OCI-LY1 (cell line): Measurements from ENCODE around the gene RBM24.

Source experiments
- H2AFZ ChIP-seq: fragments of 200-600 bp; sonication (generic), shearing (Covaris generic); 2 replicates; pipeline ENCODE4 v1.6.0; 2014; ENCODE audit warnings: antibody characterized with exemption, mild to moderate bottlenecking, low read length
- H3F3A ChIP-seq: fragments of 200-600 bp; sonication (generic), shearing (Covaris generic); 2 replicates; pipeline ENCODE4 v1.6.0; 2014; ENCODE audit warnings: mild to moderate bottlenecking, antibody characterized with exemption, low read length, moderate library complexity; ENCODE audit not compliant: insufficient read depth
- H3K27ac ChIP-seq: fragments of 200-600 bp; sonication (generic); 2 replicates; pipeline ENCODE4 v1.5.1; 2014; ENCODE audit warnings: low read length, mixed run types, mild to moderate bottlenecking, low read depth; ENCODE audit not compliant: poor library complexity, severe bottlenecking
- H3K27me3 ChIP-seq: fragments of 200-600 bp; sonication (generic); 2 replicates; pipeline ENCODE4 v1.6.0; 2014; ENCODE audit warnings: antibody characterized with exemption, mild to moderate bottlenecking, low read length, moderate library complexity; ENCODE audit not compliant: insufficient read depth
- H3K36me3 ChIP-seq: fragments of 200-600 bp; sonication (generic); 2 replicates; pipeline ENCODE4 v1.6.1; 2014; ENCODE audit warnings: mild to moderate bottlenecking, antibody characterized with exemption, low read length, moderate library complexity, mixed read lengths; ENCODE audit not compliant: insufficient read depth
- H3K4me1 ChIP-seq: fragments of 200-600 bp; sonication (generic); 2 replicates; pipeline ENCODE4 v1.5.1; 2014; ENCODE audit warnings: mild to moderate bottlenecking, low read length, moderate library complexity; ENCODE audit not compliant: insufficient read depth, severe bottlenecking
- H3K4me2 ChIP-seq: fragments of 200-600 bp; sonication (generic), shearing (Covaris generic); 2 replicates; pipeline ENCODE4 v1.6.1; 2014; ENCODE audit warnings: low read length
- H3K4me3 ChIP-seq: fragments of 200-600 bp; sonication (generic); 2 replicates; pipeline ENCODE4 v1.5.1; 2014; ENCODE audit warnings: low read length, low read depth, mild to moderate bottlenecking, mixed read lengths; ENCODE audit not compliant: poor library complexity, severe bottlenecking
- H3K79me2 ChIP-seq: fragments of 200-600 bp; shearing (Covaris generic); 2 replicates; pipeline ENCODE4 v1.6.1; 2016; ENCODE audit warnings: mixed run types, low read length, mixed read lengths; ENCODE audit not compliant: insufficient read depth
- H3K9ac ChIP-seq: fragments of 200-600 bp; sonication (generic), shearing (Covaris generic); 2 replicates; pipeline ENCODE4 v1.6.1; 2014; ENCODE audit warnings: mild to moderate bottlenecking, low read length, mixed read lengths
- H3K9me2 ChIP-seq: fragments of 200-600 bp; sonication (generic), shearing (Covaris generic); 2 replicates; pipeline ENCODE4 v1.6.1; 2014; ENCODE audit warnings: low read depth, mild to moderate bottlenecking, low read length, mixed read lengths
- H3K9me3 ChIP-seq: fragments of 200-600 bp; shearing (Covaris generic); 2 replicates; pipeline ENCODE4 v1.6.1; 2014; ENCODE audit warnings: low read length, mixed read lengths
- H4K20me1 ChIP-seq: fragments of 200-600 bp; sonication (generic), shearing (Covaris generic); 2 replicates; pipeline ENCODE4 v1.6.0; 2016; ENCODE audit warnings: mild to moderate bottlenecking, low read length; ENCODE audit not compliant: insufficient read depth
- EZH2 ChIP-seq: fragments of 200-600 bp; sonication (generic), shearing (Covaris generic); IDR thresholded peaks from 2 replicates; pipeline ENCODE4 v1.8.0; 2017; ENCODE audit warnings: borderline replicate concordance, mixed run types, mild to moderate bottlenecking, antibody characterized with exemption, low read length, moderate library complexity, mixed read lengths
- TF ChIP-seq, protein P1 (sequence below): fragments of 200-600 bp; sonication (generic), shearing (Covaris generic); IDR thresholded peaks from 2 replicates; pipeline ENCODE4 v1.5.1; 2017; ENCODE audit warnings: mild to moderate bottlenecking, antibody characterized with exemption, low read length, moderate library complexity, mixed read lengths

The RBM24 gene

DNA sequence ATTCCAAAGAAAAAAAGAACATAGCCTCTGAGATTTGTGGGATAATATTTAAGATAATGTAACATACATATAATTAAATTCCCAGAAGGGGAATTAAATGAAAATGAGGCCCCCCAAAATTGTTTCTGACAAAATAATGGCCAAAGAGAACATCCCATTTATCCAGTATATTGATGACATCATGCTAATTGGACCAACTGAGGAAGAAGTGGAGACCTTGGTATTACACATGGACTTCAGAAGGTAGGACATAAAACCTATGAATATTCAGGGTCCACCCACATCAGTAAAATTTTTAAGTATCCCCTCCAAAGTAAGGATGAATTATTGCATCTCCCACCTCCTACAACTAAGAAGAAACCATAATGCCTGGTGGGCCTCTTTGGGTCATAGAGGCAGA lies 15.6 kb upstream of the RBM24 start:
- Histone ChIP-seq H2AFZ (no peak overlapping the region), H3K27ac (no peak overlapping the region), H3K9me2 (no peaks in the 10 kb centered on the region), H3K36me3 (no peaks in the 10 kb centered on the region), H4K20me1 (no peaks in the 10 kb centered on the region), H3K79me2 (no peaks in the 10 kb centered on the region), H3K27me3 (no peaks in the 10 kb centered on the region), H3K9ac (no peak overlapping the region), H3F3A (no peaks in the 10 kb centered on the region), H3K9me3 (no peaks in the 10 kb centered on the region), H3K4me3 (no peak overlapping the region), H3K4me1 (no peaks in the 10 kb centered on the region), H3K4me2 (no peak overlapping the region)
- TF ChIP-seq EZH2, result no peak
- TF ChIP-seq, protein P1, sequence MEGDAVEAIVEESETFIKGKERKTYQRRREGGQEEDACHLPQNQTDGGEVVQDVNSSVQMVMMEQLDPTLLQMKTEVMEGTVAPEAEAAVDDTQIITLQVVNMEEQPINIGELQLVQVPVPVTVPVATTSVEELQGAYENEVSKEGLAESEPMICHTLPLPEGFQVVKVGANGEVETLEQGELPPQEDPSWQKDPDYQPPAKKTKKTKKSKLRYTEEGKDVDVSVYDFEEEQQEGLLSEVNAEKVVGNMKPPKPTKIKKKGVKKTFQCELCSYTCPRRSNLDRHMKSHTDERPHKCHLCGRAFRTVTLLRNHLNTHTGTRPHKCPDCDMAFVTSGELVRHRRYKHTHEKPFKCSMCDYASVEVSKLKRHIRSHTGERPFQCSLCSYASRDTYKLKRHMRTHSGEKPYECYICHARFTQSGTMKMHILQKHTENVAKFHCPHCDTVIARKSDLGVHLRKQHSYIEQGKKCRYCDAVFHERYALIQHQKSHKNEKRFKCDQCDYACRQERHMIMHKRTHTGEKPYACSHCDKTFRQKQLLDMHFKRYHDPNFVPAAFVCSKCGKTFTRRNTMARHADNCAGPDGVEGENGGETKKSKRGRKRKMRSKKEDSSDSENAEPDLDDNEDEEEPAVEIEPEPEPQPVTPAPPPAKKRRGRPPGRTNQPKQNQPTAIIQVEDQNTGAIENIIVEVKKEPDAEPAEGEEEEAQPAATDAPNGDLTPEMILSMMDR, result no peak

DNA sequence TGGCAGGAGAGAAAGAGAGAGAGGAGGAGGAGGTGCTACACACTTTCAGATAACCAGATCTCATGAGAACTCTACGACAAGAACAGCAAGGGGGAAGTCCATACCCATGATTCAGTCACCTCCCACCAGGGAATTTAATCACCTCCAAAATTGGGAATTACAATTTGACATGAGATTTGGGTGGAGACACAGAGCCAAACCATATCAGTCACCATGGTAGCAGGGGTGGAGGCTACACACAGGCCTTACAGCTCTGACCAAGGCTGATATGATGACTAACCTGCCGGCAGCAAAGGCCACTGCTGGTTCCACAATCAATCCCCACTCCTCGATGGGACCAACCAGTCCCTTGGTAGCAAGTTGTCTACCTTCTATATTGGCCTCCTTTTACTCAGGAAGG lies 13.6 kb upstream of the RBM24 start:
- Histone ChIP-seq H3K4me2 (no peak overlapping the region), H3K9ac (no peak overlapping the region), H2AFZ (no peak overlapping the region), H3K27me3 (no peaks in the 10 kb centered on the region), H3K4me3 (no peak overlapping the region), H3K9me3 (no peaks in the 10 kb centered on the region), H4K20me1 (no peaks in the 10 kb centered on the region), H3K4me1 (no peaks in the 10 kb centered on the region), H3K36me3 (no peaks in the 10 kb centered on the region), H3K9me2 (no peaks in the 10 kb centered on the region), H3K79me2 (no peaks in the 10 kb centered on the region), H3F3A (no peaks in the 10 kb centered on the region), H3K27ac (no peak overlapping the region)
- TF ChIP-seq, protein P1, result no peak
- no peak for TF ChIP-seq EZH2

DNA sequence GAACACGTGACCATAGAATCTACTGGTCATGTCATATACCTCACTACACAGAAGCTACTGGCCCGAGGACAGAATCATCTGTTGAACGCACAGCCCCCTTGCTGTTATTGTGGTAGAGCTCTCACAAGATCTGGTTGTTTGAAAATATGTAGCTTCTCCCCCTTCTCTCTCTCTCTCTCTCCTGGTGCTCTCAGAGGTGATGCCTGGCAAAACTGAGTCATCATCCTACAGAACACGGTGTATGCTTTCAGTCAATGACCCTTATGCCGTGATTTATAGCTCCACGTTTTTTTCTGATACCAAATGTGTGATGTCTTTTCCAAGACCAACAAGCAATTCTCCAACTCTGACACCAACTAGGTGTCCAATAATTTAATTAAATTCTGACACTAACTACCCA lies 13.0 kb upstream of the RBM24 start:
- TF ChIP-seq EZH2, result no peak
- TF ChIP-seq, protein P1, result no peak
- Histone ChIP-seq H3K9me3 (no peaks in the 10 kb centered on the region), H3K27me3 (no peaks in the 10 kb centered on the region), H3K9ac (no peak overlapping the region), H3K4me2 (no peak overlapping the region), H4K20me1 (no peaks in the 10 kb centered on the region), H3K27ac (no peak overlapping the region), H3K9me2 (no peaks in the 10 kb centered on the region), H3K4me1 (no peaks in the 10 kb centered on the region), H3K36me3 (no peaks in the 10 kb centered on the region), H3K4me3 (no peak overlapping the region), H2AFZ (no peak overlapping the region), H3K79me2 (no peaks in the 10 kb centered on the region), H3F3A (no peaks in the 10 kb centered on the region)
